Measurements from ENCODE around the gene HPRT1.

DNA sequence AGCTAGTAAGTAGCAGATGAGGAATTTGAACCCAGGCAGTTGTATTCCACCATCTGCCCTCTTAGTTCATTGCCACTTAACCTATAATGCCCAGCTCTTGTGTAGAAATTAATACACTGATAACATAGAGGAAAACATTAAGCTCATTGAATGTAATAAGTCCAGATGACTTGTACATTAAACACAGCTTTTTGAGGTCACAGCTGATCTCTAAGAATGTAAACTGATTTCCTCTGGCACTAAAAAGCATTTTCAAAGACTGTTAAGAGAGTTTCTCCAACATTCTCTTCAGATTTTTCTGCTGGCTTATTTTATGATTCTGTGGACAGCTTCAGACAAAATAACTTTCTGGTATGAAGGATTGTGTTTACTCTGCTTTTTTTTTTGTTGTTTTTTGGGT is 42.7 kb downstream of the HPRT1 start:
- TF ChIP-seq CTCF (IDR thresholded peaks at IDR 0.05; ENCODE audit: insufficient read depth, low read length), result no peak
- TF ChIP-seq REST (IDR thresholded peaks at IDR 0.05; ENCODE audit: insufficient replicate concordance, low read depth), result no peak
- no peak for TF ChIP-seq GABPA (IDR thresholded peaks at IDR 0.05; ENCODE audit: low read depth)
